IPS-15b (cell line): ENCODE measurements around the gene E2F2.

Experiments
- H3K27me3 ChIP-seq: one replicate; pipeline ENCODE4 v1.6.1; 2013; ENCODE audit warnings: low read length; ENCODE audit not compliant: control insufficient read depth, insufficient read depth
- H3K36me3 ChIP-seq: one replicate; pipeline ENCODE4 v1.6.1; 2013; ENCODE audit warnings: low read length; ENCODE audit not compliant: control insufficient read depth, insufficient read depth
- H3K4me1 ChIP-seq: one replicate; pipeline ENCODE4 v1.6.1; 2013; ENCODE audit warnings: mild to moderate bottlenecking, low read length; ENCODE audit not compliant: control insufficient read depth, insufficient read depth
- H3K4me3 ChIP-seq: one replicate; pipeline ENCODE4 v1.5.1; 2013; ENCODE audit warnings: low read depth, low read length
- H3K9ac ChIP-seq: one replicate; pipeline ENCODE4 v1.6.1; 2013; ENCODE audit warnings: low read depth, mild to moderate bottlenecking, low read length
- H3K9me3 ChIP-seq: one replicate; pipeline ENCODE4 v1.6.1; 2013; ENCODE audit warnings: mild to moderate bottlenecking, low read length; ENCODE audit not compliant: control insufficient read depth, insufficient read depth

E2F2 gene

GRCh38 chr1:23481904-23482303, 49.1 kb downstream of the E2F2 start:
- Histone ChIP-seq H3K4me1 (peaks cover 3% of the 10 kb centered on the region), H3K27me3 (peaks cover 31% of the 10 kb centered on the region), H3K9ac (no peak overlapping the region), H3K4me3 (no peak overlapping the region), H3K9me3 (no peaks in the 10 kb centered on the region), H3K36me3 (no peaks in the 10 kb centered on the region)

GRCh38 chr1:23481026-23481597, 49.9 kb downstream of the E2F2 start:
- H3K36me3 ChIP-seq, result no peaks in the 10 kb centered on the region
- no peaks in the 10 kb centered on the region for H3K9me3 ChIP-seq
- peaks cover 3% of the 10 kb centered on the region for H3K4me1 ChIP-seq
- peaks cover 26% of the 10 kb centered on the region for H3K27me3 ChIP-seq
- no peak overlapping the region for H3K9ac ChIP-seq
- H3K4me3 ChIP-seq, result no peak overlapping the region

GRCh38 chr1:23480187-23481025, 50.6 kb downstream of the E2F2 start:
- Histone ChIP-seq H3K36me3 (no peaks in the 10 kb centered on the region), H3K4me1 (peaks cover 3% of the 10 kb centered on the region), H3K9ac (no peak overlapping the region), H3K27me3 (peaks cover 20% of the 10 kb centered on the region), H3K9me3 (no peaks in the 10 kb centered on the region), H3K4me3 (no peak overlapping the region)

GRCh38 chr1:23479666-23479941, 51.4 kb downstream of the E2F2 start:
- peaks cover 14% of the 10 kb centered on the region for H3K27me3 ChIP-seq
- no peak overlapping the region for H3K4me3 ChIP-seq
- no peak overlapping the region for H3K9ac ChIP-seq
- H3K9me3 ChIP-seq, result no peaks in the 10 kb centered on the region
- peaks cover 3% of the 10 kb centered on the region for H3K4me1 ChIP-seq
- no peaks in the 10 kb centered on the region for H3K36me3 ChIP-seq

- Histone ChIP-seq H3K4me3 (no peak overlapping the region), H3K9me3 (no peaks in the 10 kb centered on the region), H3K4me1 (peaks cover 3% of the 10 kb centered on the region), H3K36me3 (no peaks in the 10 kb centered on the region), H3K9ac (no peak overlapping the region), H3K27me3 (peaks cover 14% of the 10 kb centered on the region)
Observed at GRCh38 chr1:23478896-23479665, 52.0 kb downstream of the E2F2 start.

- no peaks in the 10 kb centered on the region for H3K36me3 ChIP-seq
- H3K4me3 ChIP-seq, result no peak overlapping the region
- H3K9ac ChIP-seq, result no peak overlapping the region
- no peaks in the 10 kb centered on the region for H3K4me1 ChIP-seq
- H3K27me3 ChIP-seq, result peaks cover 9% of the 10 kb centered on the region
- no peaks in the 10 kb centered on the region for H3K9me3 ChIP-seq
Observed at GRCh38 chr1:23477359-23478144, 53.5 kb downstream of the E2F2 start.

GRCh38 chr1:23475641-23476040, 55.4 kb downstream of the E2F2 start:
- no peaks in the 10 kb centered on the region for H3K36me3 ChIP-seq
- no peak overlapping the region for H3K4me3 ChIP-seq
- H3K9ac ChIP-seq, result no peak overlapping the region
- H3K27me3 ChIP-seq, result no peaks in the 10 kb centered on the region
- H3K4me1 ChIP-seq, result no peaks in the 10 kb centered on the region
- no peaks in the 10 kb centered on the region for H3K9me3 ChIP-seq

- H3K36me3 ChIP-seq, result no peaks in the 10 kb centered on the region
- no peaks in the 10 kb centered on the region for H3K27me3 ChIP-seq
- no peaks in the 10 kb centered on the region for H3K9me3 ChIP-seq
- H3K4me3 ChIP-seq, result no peak overlapping the region
- H3K4me1 ChIP-seq, result no peaks in the 10 kb centered on the region
- H3K9ac ChIP-seq, result no peak overlapping the region
Observed at GRCh38 chr1:23475134-23475628, 55.9 kb downstream of the E2F2 start.

- H3K4me1 ChIP-seq, result no peaks in the 10 kb centered on the region
- H3K36me3 ChIP-seq, result no peaks in the 10 kb centered on the region
- H3K27me3 ChIP-seq, result no peaks in the 10 kb centered on the region
- H3K9ac ChIP-seq, result no peak overlapping the region
- H3K9me3 ChIP-seq, result no peaks in the 10 kb centered on the region
- H3K4me3 ChIP-seq, result no peak overlapping the region
Observed at GRCh38 chr1:23473037-23473800, 57.8 kb downstream of the E2F2 start.

- no peaks in the 10 kb centered on the region for H3K36me3 ChIP-seq
- H3K4me1 ChIP-seq, result no peaks in the 10 kb centered on the region
- no peak overlapping the region for H3K9ac ChIP-seq
Observed at GRCh38 chr1:23472351-23473036, 58.5 kb downstream of the E2F2 start.

More at GRCh38 chr1:23472351-23473036, 58.5 kb downstream of the E2F2 start:
- no peak overlapping the region for H3K4me3 ChIP-seq
- H3K27me3 ChIP-seq, result no peaks in the 10 kb centered on the region
- H3K9me3 ChIP-seq, result no peaks in the 10 kb centered on the region
